GM12878 (cell line): ENCODE data around the gene ISG20. TPM values are rescaled to one million over a fixed set of nuclear protein-coding genes. Genes with fewer than 3 reads are reported as not detected.

Source experiments
- BACH1 ChIP-seq: fragments of 450-650 bp; IDR thresholded peaks from 2 replicates; pipeline ENCODE4 v1.6.1; 2017; ENCODE audit warnings: mild to moderate bottlenecking, borderline replicate concordance
- CBFB ChIP-seq: IDR thresholded peaks from 2 replicates; pipeline ENCODE4 v1.6.1; 2016; ENCODE audit warnings: antibody characterized with exemption, low read depth
- CREB1 ChIP-seq: IDR thresholded peaks from 2 replicates; pipeline ENCODE4 v1.6.1; 2012; ENCODE audit warnings: low read depth, mild to moderate bottlenecking, inconsistent platforms
- EP300 ChIP-seq, 2 experiments: fragments of 150-350 bp in 1 of 2; IDR thresholded peaks; 2 replicates each; pipeline ENCODE4 v1.6.1; 2011 to 2012; ENCODE audit warnings: low read depth in 2 of 2, low read length in 2 of 2, borderline replicate concordance in 1 of 2, improper control_type of control experiment in 1 of 2, inconsistent platforms in 1 of 2; ENCODE audit not compliant: control insufficient read depth in 1 of 2
- ESRRA ChIP-seq: IDR thresholded peaks from 2 replicates; pipeline ENCODE4 v1.6.1; 2012; ENCODE audit warnings: mild to moderate bottlenecking, low read length, improper control_type of control experiment
- HCFC1 ChIP-seq: fragments of 150-350 bp; IDR thresholded peaks from 2 replicates; pipeline ENCODE4 v1.6.1; 2014; ENCODE audit warnings: low read length
- HDAC2 ChIP-seq: fragments of 200-600 bp; sonication (generic); IDR thresholded peaks from 2 replicates; pipeline ENCODE4 v1.6.1; 2017
- MYB ChIP-seq: fragments of 150-350 bp; IDR thresholded peaks from 2 replicates; pipeline ENCODE4 v1.6.1; 2014; ENCODE audit warnings: mild to moderate bottlenecking, low read depth, low read length, borderline replicate concordance
- NFIC ChIP-seq: IDR thresholded peaks from 2 replicates; pipeline ENCODE4 v1.6.1; 2012; ENCODE audit warnings: low read depth, mild to moderate bottlenecking, inconsistent platforms, low read length, moderate library complexity
- NFYA ChIP-seq: IDR thresholded peaks from 2 replicates; pipeline ENCODE4 v1.6.1; 2011; ENCODE audit warnings: low read depth, mild to moderate bottlenecking, low read length, improper control_type of control experiment, borderline replicate concordance
- NR2C1 ChIP-seq: fragments of 450-650 bp; IDR thresholded peaks from 2 replicates; pipeline ENCODE4 v1.6.1; 2017; ENCODE audit warnings: antibody characterized with exemption, mild to moderate bottlenecking, moderate library complexity
- PML ChIP-seq: IDR thresholded peaks from 2 replicates; pipeline ENCODE4 v1.6.1; 2012; ENCODE audit warnings: low read length, inconsistent platforms
- RUNX3 ChIP-seq: IDR thresholded peaks from 2 replicates; pipeline ENCODE4 v1.6.1; 2012; ENCODE audit warnings: low read length, inconsistent platforms
- SRF ChIP-seq, 2 experiments: IDR thresholded peaks; 2 replicates each; pipeline ENCODE4 v1.6.1; 2011; ENCODE audit warnings: low read depth in 2 of 2, low read length in 2 of 2, mild to moderate bottlenecking in 1 of 2, moderate library complexity in 1 of 2
- polyA plus RNA-seq, 11 experiments: library from polyadenylated mRNA; depleted of rRNA in 4 of 11; unstranded in 6 of 11; stranded (reverse) in 5 of 11; fragments of >200 nt; fragmentation: Nextera tagmentation in 4 of 11; fragmentation: Illumina TruSeq in 1 of 11; extraction: Ambion mirVana in 4 of 11; extraction: Trizol in 1 of 11; gene quantifications; 1 replicate in 1 of 11; 2 replicates in 10 of 11; pipeline versions ENCODE4 v1.2.1 to v1.2.3, GENCODE V29; 2011 to 2016; ENCODE audit warnings: inconsistent platforms in 2 of 11, missing spikeins in 2 of 11, low read depth in 1 of 11
- total RNA-seq, 4 experiments: library from RNA; depleted of rRNA in 3 of 4; stranded (reverse); fragments of >200 nt in 3 of 4; fragmentation: Illumina TruSeq in 1 of 4; extraction: Trizol in 1 of 4; gene quantifications; 2 replicates each; pipeline versions ENCODE4 v1.2.1 to v1.2.3, GENCODE V29; 2013 to 2021
- TF ChIP-seq, protein P1 (sequence below): fragments of 450-650 bp; formaldehyde crosslinking; IDR thresholded peaks from 2 replicates; pipeline ENCODE4 v1.5.0; 2022; ENCODE audit warnings: mild to moderate bottlenecking, missing genetic modification characterization
- TF ChIP-seq, protein P2 (sequence below): IDR thresholded peaks from 2 replicates; pipeline ENCODE4 v1.6.1; 2012; ENCODE audit warnings: low read length, inconsistent platforms
- TF ChIP-seq, protein P3 (sequence below): fragments of 450-650 bp; IDR thresholded peaks from 2 replicates; pipeline ENCODE4 v1.6.1; 2018; ENCODE audit warnings: mild to moderate bottlenecking, low read depth, moderate library complexity; ENCODE audit not compliant: partially characterized antibody
- TF ChIP-seq, protein P4 (sequence below): IDR thresholded peaks from 2 replicates; pipeline ENCODE4 v1.6.1; 2012; ENCODE audit warnings: low read depth, low read length, improper control_type of control experiment

ISG20 gene
- total and polyA plus RNA-seq, 10 of the 15 experiments (the other 5 are each of a cell fraction or from before 2014, with no cell fraction given), result 23.4 to 210 (median 85.9) TPM

DNA sequence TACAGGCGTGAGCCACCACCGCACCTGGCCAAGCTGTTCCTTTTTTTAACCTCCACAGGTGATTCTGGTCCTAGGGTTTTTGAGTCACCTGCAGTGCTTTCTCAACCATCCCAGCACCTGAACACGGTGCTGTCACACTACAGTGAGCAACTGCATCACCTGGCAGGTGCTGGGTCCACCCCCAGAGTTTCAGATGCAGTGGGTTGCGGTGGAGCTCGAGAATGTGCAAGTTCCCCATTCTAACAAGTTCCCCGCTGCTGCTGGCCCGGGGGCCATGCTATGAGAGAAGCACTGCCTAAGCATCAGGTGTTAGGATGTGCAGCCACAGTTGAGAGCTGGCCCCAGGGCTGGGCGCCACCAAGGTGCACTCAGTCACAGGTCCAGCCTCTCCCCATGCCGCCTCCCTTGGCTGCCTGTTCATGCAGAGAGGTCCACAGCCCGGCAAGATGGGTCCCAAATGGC lies 18.0 kb downstream of the ISG20 start (continued):
- TF ChIP-seq, protein P1, sequence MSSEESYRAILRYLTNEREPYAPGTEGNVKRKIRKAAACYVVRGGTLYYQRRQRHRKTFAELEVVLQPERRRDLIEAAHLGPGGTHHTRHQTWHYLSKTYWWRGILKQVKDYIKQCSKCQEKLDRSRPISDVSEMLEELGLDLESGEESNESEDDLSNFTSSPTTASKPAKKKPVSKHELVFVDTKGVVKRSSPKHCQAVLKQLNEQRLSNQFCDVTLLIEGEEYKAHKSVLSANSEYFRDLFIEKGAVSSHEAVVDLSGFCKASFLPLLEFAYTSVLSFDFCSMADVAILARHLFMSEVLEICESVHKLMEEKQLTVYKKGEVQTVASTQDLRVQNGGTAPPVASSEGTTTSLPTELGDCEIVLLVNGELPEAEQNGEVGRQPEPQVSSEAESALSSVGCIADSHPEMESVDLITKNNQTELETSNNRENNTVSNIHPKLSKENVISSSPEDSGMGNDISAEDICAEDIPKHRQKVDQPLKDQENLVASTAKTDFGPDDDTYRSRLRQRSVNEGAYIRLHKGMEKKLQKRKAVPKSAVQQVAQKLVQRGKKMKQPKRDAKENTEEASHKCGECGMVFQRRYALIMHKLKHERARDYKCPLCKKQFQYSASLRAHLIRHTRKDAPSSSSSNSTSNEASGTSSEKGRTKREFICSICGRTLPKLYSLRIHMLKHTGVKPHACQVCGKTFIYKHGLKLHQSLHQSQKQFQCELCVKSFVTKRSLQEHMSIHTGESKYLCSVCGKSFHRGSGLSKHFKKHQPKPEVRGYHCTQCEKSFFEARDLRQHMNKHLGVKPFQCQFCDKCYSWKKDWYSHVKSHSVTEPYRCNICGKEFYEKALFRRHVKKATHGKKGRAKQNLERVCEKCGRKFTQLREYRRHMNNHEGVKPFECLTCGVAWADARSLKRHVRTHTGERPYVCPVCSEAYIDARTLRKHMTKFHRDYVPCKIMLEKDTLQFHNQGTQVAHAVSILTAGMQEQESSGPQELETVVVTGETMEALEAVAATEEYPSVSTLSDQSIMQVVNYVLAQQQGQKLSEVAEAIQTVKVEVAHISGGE (CRISPR knock-in tag), result no peak
- TF ChIP-seq MYB (no peak), HCFC1 (no peak), NFYA (no peak), ESRRA (no peak), EP300 (IDR thresholded peaks at IDR 0.05; ENCODE audit: borderline replicate concordance in 1 of 2, control insufficient read depth in 1 of 2, low read depth in 2 of 2, low read length in 2 of 2) (peak; percentile 65 to 72), PML (no peak), SRF (IDR thresholded peaks at IDR 0.05; ENCODE audit: low read depth in 2 of 2, low read length in 2 of 2) (no peak), CREB1 (0 out of 2 replicates have a peak, but pooled peaks have one; percentile 19), BACH1 (peak; percentile 86), NR2C1 (no peak), NFIC (no peak; the same call in none of the 2 replicates), HDAC2 (no peak), RUNX3 (peak; percentile 87), CBFB (peak; percentile 65)
- TF ChIP-seq, protein P2, sequence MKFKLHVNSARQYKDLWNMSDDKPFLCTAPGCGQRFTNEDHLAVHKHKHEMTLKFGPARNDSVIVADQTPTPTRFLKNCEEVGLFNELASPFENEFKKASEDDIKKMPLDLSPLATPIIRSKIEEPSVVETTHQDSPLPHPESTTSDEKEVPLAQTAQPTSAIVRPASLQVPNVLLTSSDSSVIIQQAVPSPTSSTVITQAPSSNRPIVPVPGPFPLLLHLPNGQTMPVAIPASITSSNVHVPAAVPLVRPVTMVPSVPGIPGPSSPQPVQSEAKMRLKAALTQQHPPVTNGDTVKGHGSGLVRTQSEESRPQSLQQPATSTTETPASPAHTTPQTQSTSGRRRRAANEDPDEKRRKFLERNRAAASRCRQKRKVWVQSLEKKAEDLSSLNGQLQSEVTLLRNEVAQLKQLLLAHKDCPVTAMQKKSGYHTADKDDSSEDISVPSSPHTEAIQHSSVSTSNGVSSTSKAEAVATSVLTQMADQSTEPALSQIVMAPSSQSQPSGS, result 0 out of 2 replicates have a peak, but pooled peaks have one; percentile 25
- TF ChIP-seq, protein P3, sequence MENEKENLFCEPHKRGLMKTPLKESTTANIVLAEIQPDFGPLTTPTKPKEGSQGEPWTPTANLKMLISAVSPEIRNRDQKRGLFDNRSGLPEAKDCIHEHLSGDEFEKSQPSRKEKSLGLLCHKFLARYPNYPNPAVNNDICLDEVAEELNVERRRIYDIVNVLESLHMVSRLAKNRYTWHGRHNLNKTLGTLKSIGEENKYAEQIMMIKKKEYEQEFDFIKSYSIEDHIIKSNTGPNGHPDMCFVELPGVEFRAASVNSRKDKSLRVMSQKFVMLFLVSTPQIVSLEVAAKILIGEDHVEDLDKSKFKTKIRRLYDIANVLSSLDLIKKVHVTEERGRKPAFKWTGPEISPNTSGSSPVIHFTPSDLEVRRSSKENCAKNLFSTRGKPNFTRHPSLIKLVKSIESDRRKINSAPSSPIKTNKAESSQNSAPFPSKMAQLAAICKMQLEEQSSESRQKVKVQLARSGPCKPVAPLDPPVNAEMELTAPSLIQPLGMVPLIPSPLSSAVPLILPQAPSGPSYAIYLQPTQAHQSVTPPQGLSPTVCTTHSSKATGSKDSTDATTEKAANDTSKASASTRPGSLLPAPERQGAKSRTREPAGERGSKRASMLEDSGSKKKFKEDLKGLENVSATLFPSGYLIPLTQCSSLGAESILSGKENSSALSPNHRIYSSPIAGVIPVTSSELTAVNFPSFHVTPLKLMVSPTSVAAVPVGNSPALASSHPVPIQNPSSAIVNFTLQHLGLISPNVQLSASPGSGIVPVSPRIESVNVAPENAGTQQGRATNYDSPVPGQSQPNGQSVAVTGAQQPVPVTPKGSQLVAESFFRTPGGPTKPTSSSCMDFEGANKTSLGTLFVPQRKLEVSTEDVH, result no peak
- TF ChIP-seq, protein P4, sequence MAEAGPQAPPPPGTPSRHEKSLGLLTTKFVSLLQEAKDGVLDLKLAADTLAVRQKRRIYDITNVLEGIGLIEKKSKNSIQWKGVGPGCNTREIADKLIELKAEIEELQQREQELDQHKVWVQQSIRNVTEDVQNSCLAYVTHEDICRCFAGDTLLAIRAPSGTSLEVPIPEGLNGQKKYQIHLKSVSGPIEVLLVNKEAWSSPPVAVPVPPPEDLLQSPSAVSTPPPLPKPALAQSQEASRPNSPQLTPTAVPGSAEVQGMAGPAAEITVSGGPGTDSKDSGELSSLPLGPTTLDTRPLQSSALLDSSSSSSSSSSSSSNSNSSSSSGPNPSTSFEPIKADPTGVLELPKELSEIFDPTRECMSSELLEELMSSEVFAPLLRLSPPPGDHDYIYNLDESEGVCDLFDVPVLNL, result no peak
